H9 (cell line): ENCODE data around the gene IFT27. TPM values are rescaled to one million over a fixed set of nuclear protein-coding genes. Genes with fewer than 3 reads are reported as not detected.

Experiments used
- DNase-seq: peaks from one replicate; pipeline ENCODE4 v3.0.0-alpha.2; 2017
- H2AFZ ChIP-seq: one replicate; pipeline ENCODE4 v1.6.1; 2013; ENCODE audit warnings: mild to moderate bottlenecking, low read length, control low read depth, moderate library complexity
- H2AK5ac ChIP-seq: 2 replicates; pipeline ENCODE4 v1.6.1; 2013; ENCODE audit warnings: low read length, control low read depth, mixed read lengths; ENCODE audit not compliant: insufficient read length
- H2BK120ac ChIP-seq: one replicate; pipeline ENCODE4 v1.6.1; 2013; ENCODE audit warnings: low read depth, mild to moderate bottlenecking, low read length, control low read depth, inconsistent platforms; ENCODE audit not compliant: poor library complexity, severe bottlenecking
- H2BK12ac ChIP-seq: 2 replicates; pipeline ENCODE4 v1.6.1; 2013; ENCODE audit warnings: low read length, control low read depth, mixed read lengths, low read depth; ENCODE audit not compliant: insufficient read length
- H2BK15ac ChIP-seq: 2 replicates; pipeline ENCODE4 v1.6.1; 2013; ENCODE audit warnings: low read depth, low read length, control low read depth
- H2BK20ac ChIP-seq: one replicate; pipeline ENCODE4 v1.6.1; 2013; ENCODE audit warnings: low read depth, mild to moderate bottlenecking, low read length, control low read depth, inconsistent platforms; ENCODE audit not compliant: poor library complexity, severe bottlenecking
- H2BK5ac ChIP-seq: 2 replicates; pipeline ENCODE4 v1.6.1; 2013; ENCODE audit warnings: low read length, control low read depth, mixed read lengths; ENCODE audit not compliant: insufficient read length
- H3K14ac ChIP-seq: 2 replicates; pipeline ENCODE4 v1.6.1; 2013; ENCODE audit warnings: low read length, control low read depth; ENCODE audit not compliant: insufficient read depth
- H3K18ac ChIP-seq: 2 replicates; pipeline ENCODE4 v1.6.1; 2013; ENCODE audit warnings: low read depth, mild to moderate bottlenecking, mixed read lengths, low read length, control low read depth; ENCODE audit not compliant: insufficient read length
- H3K23ac ChIP-seq: 2 replicates; pipeline ENCODE4 v1.6.1; 2013; ENCODE audit warnings: low read length, control low read depth, mixed read lengths, low read depth; ENCODE audit not compliant: insufficient read length
- H3K23me2 ChIP-seq: 2 replicates; pipeline ENCODE4 v1.6.1; 2013; ENCODE audit warnings: low read depth, mild to moderate bottlenecking, mixed read lengths, low read length, control low read depth; ENCODE audit not compliant: insufficient read length, poor library complexity, severe bottlenecking
- H3K27ac ChIP-seq: 2 replicates; pipeline ENCODE4 v1.5.1; 2013; ENCODE audit warnings: low read length, control low read depth, mixed read lengths, low read depth; ENCODE audit not compliant: insufficient read length
- H3K27me3 ChIP-seq: 2 replicates; pipeline ENCODE4 v1.6.1; 2013; ENCODE audit warnings: low read length, control low read depth, inconsistent platforms; ENCODE audit not compliant: insufficient read depth
- H3K4ac ChIP-seq: 2 replicates; pipeline ENCODE4 v1.6.1; 2013; ENCODE audit warnings: low read depth, mild to moderate bottlenecking, control low read depth, inconsistent platforms, low read length, moderate library complexity
- H3K4me1 ChIP-seq: 2 replicates; pipeline ENCODE4 v1.6.1; 2013; ENCODE audit warnings: low read length, control low read depth, inconsistent platforms; ENCODE audit not compliant: insufficient read depth
- H3K4me2 ChIP-seq: 2 replicates; pipeline ENCODE4 v1.6.1; 2013; ENCODE audit warnings: low read length, control low read depth, mixed read lengths; ENCODE audit not compliant: insufficient read length, insufficient read depth
- H3K56ac ChIP-seq: 2 replicates; pipeline ENCODE4 v1.6.1; 2013; ENCODE audit warnings: low read depth, mild to moderate bottlenecking, mixed read lengths, low read length, control low read depth; ENCODE audit not compliant: insufficient read length
- H3K79me1 ChIP-seq: 2 replicates; pipeline ENCODE4 v1.6.1; 2013; ENCODE audit warnings: low read depth, mild to moderate bottlenecking, moderate library complexity, low read length, control low read depth, inconsistent platforms; ENCODE audit not compliant: insufficient read depth, poor library complexity, severe bottlenecking
- H3K79me2 ChIP-seq: 2 replicates; pipeline ENCODE4 v1.6.1; 2013; ENCODE audit warnings: low read length, control low read depth, inconsistent platforms; ENCODE audit not compliant: insufficient read depth
- H3K9ac ChIP-seq: 2 replicates; pipeline ENCODE4 v1.6.1; 2013; ENCODE audit warnings: low read length, control low read depth, mixed read lengths; ENCODE audit not compliant: insufficient read length; ENCODE audit errors: extremely low read depth
- H3K9me3 ChIP-seq: one replicate; pipeline ENCODE4 v1.6.1; 2013; ENCODE audit warnings: low read depth, low read length, inconsistent platforms; ENCODE audit not compliant: control insufficient read depth
- H3T11ph ChIP-seq: one replicate; pipeline ENCODE4 v1.6.1; 2013; ENCODE audit warnings: mild to moderate bottlenecking, low read length, control low read depth, inconsistent platforms
- H4K20me1 ChIP-seq: one replicate; pipeline ENCODE4 v1.6.1; 2013; ENCODE audit not compliant: control insufficient read depth, insufficient read length, insufficient read depth
- H4K5ac ChIP-seq: 2 replicates; pipeline ENCODE4 v1.6.1; 2013; ENCODE audit warnings: low read depth, mild to moderate bottlenecking, mixed read lengths, low read length, control low read depth; ENCODE audit not compliant: insufficient read length
- H4K8ac ChIP-seq: replicated peaks from 2 replicates; pipeline ENCODE4 v1.6.1; 2013; ENCODE audit warnings: low read length, control low read depth, mixed read lengths, low read depth; ENCODE audit not compliant: insufficient read length
- H4K91ac ChIP-seq: 2 replicates; pipeline ENCODE4 v1.6.1; 2013; ENCODE audit warnings: low read depth, mild to moderate bottlenecking, moderate library complexity, mixed read lengths, low read length, control low read depth; ENCODE audit not compliant: insufficient read length
- H3K27ac Mint-ChIP-seq, 3 experiments: 2 replicates in 2 of 3; 3 replicates in 1 of 3; pipeline ENCODE4 v1.8.0; 2020 to 2021; ENCODE audit warnings: mixed read lengths in 3 of 3, mild to moderate bottlenecking in 1 of 3, moderate library complexity in 1 of 3
- H3K27me3 Mint-ChIP-seq: 2 replicates; pipeline ENCODE4 v1.8.0; 2021; ENCODE audit warnings: low read depth, mild to moderate bottlenecking, moderate library complexity, mixed read lengths
- H3K36me3 Mint-ChIP-seq, 3 experiments: 2 replicates in 2 of 3; 3 replicates in 1 of 3; pipeline ENCODE4 v1.8.0; 2020 to 2021; ENCODE audit warnings: low read depth in 3 of 3, mixed read lengths in 3 of 3; ENCODE audit not compliant: insufficient read depth in 1 of 3
- H3K4me1 Mint-ChIP-seq, 2 experiments: 2 replicates each; pipeline ENCODE4 v1.8.0; 2020; ENCODE audit warnings: mixed read lengths in 2 of 2
- H3K4me3 Mint-ChIP-seq, 2 experiments: 2 replicates in 1 of 2; 3 replicates in 1 of 2; pipeline ENCODE4 v1.8.0; 2020 to 2021; ENCODE audit warnings: mild to moderate bottlenecking in 2 of 2, mixed read lengths in 2 of 2, moderate library complexity in 1 of 2
- H3K9me3 Mint-ChIP-seq, 2 experiments: 2 replicates in 1 of 2; 3 replicates in 1 of 2; pipeline ENCODE4 v1.8.0; 2020; ENCODE audit warnings: mild to moderate bottlenecking in 2 of 2, mixed read lengths in 2 of 2, moderate library complexity in 1 of 2
- WGBS: extraction: QIAGEN DNeasy Blood & Tissue Kit; methylation state at CpG from one replicate; pipeline ENCODE4 v1.1.7; 2013; ENCODE audit warnings: missing lambda C conversion rate, low lambda C conversion rate, mixed read lengths; ENCODE audit not compliant: insufficient read length; ENCODE audit errors: extremely low coverage; 5-methylcytosine and 5-hydroxymethylcytosine counted together
- total RNA-seq: library from RNA; stranded (reverse); gene quantifications from 2 replicates; pipeline ENCODE4 v1.2.1, GENCODE V29; 2021
- TF ChIP-seq, protein P1 (sequence below): fragments of 200-600 bp; sonication (generic); conservative IDR thresholded peaks from 3 replicates; pipeline ENCODE4 v1.8.0; 2021; ENCODE audit warnings: antibody characterized with exemption, mild to moderate bottlenecking

IFT27 gene
- total RNA-seq, 1 experiment from 2014 or later = 43.4 TPM

DNA sequence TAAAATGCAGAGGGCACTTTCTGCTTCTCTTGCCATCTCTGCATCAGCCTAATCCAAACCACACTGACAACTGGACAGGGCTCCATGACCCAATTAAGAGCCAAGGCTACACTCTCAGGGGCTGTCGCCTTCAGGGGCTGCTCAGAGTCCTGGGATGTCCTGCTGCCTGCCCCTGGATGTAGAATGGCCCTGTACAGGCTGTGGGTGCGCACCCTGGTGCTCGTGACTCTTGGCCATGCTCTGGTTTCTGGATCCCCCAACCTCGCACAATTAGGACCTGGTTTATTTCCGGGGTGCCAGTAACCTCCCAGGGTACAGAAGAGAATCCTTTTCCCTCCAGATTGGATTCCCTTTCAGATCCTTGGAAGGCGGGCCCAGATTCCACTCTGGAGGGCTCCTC, 11.3 kb downstream of the IFT27 start:
- DNase-seq = peak; percentile 5
- H4K5ac ChIP-seq = no peak overlapping the region
- no peak overlapping the region for H4K91ac ChIP-seq
- H3K27me3 ChIP-seq = no peaks in the 10 kb centered on the region
- no peak overlapping the region for H2BK120ac ChIP-seq
- H3K23ac ChIP-seq = no peak overlapping the region
- H3K56ac ChIP-seq = no peak overlapping the region
- no peak overlapping the region for H3K27ac ChIP-seq
- no peak overlapping the region for H3K4me2 ChIP-seq
- no peak overlapping the region for H2BK15ac ChIP-seq
- H3K4me1 ChIP-seq = no peaks in the 10 kb centered on the region
- no peak overlapping the region for H2AFZ ChIP-seq
- TF ChIP-seq, protein P1, sequence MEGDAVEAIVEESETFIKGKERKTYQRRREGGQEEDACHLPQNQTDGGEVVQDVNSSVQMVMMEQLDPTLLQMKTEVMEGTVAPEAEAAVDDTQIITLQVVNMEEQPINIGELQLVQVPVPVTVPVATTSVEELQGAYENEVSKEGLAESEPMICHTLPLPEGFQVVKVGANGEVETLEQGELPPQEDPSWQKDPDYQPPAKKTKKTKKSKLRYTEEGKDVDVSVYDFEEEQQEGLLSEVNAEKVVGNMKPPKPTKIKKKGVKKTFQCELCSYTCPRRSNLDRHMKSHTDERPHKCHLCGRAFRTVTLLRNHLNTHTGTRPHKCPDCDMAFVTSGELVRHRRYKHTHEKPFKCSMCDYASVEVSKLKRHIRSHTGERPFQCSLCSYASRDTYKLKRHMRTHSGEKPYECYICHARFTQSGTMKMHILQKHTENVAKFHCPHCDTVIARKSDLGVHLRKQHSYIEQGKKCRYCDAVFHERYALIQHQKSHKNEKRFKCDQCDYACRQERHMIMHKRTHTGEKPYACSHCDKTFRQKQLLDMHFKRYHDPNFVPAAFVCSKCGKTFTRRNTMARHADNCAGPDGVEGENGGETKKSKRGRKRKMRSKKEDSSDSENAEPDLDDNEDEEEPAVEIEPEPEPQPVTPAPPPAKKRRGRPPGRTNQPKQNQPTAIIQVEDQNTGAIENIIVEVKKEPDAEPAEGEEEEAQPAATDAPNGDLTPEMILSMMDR = no peak
- H3K4me3 Mint-ChIP-seq = no peak overlapping the region
- H3K23me2 ChIP-seq = no peaks in the 10 kb centered on the region
- no peaks in the 10 kb centered on the region for H4K20me1 ChIP-seq
- no peak overlapping the region for H3K9ac ChIP-seq
- no CpG with 5 or more reads among the region's 6 CpGs for WGBS
- no peaks in the 10 kb centered on the region for H3K9me3 Mint-ChIP-seq
- H3T11ph ChIP-seq = no peak overlapping the region
- H3K36me3 Mint-ChIP-seq = peaks cover 9 to 46% (median 34%) of the 10 kb centered on the region in 3 experiments; a peak in 6 of 7 replicates
- H3K27me3 Mint-ChIP-seq = no peaks in the 10 kb centered on the region
- H4K8ac ChIP-seq = no peak overlapping the region
- no peaks in the 10 kb centered on the region for H3K79me2 ChIP-seq
- no peak overlapping the region for H3K27ac Mint-ChIP-seq
- H2BK12ac ChIP-seq = no peak overlapping the region
- H3K18ac ChIP-seq = no peak overlapping the region
- H3K9me3 ChIP-seq = no peaks in the 10 kb centered on the region
- no peak overlapping the region for H3K14ac ChIP-seq
- peaks cover 3 to 11% of the 10 kb centered on the region in 2 experiments; a peak in 3 of 4 replicates for H3K4me1 Mint-ChIP-seq
- no peak overlapping the region for H2BK20ac ChIP-seq
- H2BK5ac ChIP-seq = no peak overlapping the region
- no peaks in the 10 kb centered on the region for H3K79me1 ChIP-seq
- H2AK5ac ChIP-seq = no peak overlapping the region
- H3K4ac ChIP-seq = no peak overlapping the region
